Activated naive CD4-positive, alpha-beta T cell treated with anti-CD3 and anti-CD28 coated beads, Interleukin-2, amount 50 U/mL, for 72 hours (primary cell): ENCODE data around the gene FILIP1. TPM values are rescaled to one million over a fixed set of nuclear protein-coding genes. Genes with fewer than 3 reads are reported as not detected.
A peak's percentile ranks its signal among the peaks of the same experiment; 100 is the strongest.

Experiments
- ATAC-seq, 2 donors: fragments of 150-1000 bp; cut with Tn5 transposase; 2 replicates each; pipeline ENCODE4 v1.10.0; 2021; ENCODE audit warnings: mild to moderate bottlenecking in 2 of 2, moderate library complexity in 2 of 2
- DNase-seq, 2 donors: peaks; one replicate each; pipeline ENCODE4 v3.0.0; 2021 to 2022; ENCODE audit warnings: low spot score in 2 of 2
- H3K27ac Mint-ChIP-seq, 2 donors: one replicate each; pipeline ENCODE4 v1.8.0; 2022; ENCODE audit warnings: mild to moderate bottlenecking in 2 of 2, mixed read lengths in 2 of 2
- H3K36me3 Mint-ChIP-seq, 2 donors: one replicate each; pipeline ENCODE4 v1.8.0; 2022; ENCODE audit warnings: mixed read lengths in 2 of 2
- H3K9me3 Mint-ChIP-seq, 2 donors: one replicate each; pipeline ENCODE4 v1.8.0; 2022; ENCODE audit warnings: mixed read lengths in 2 of 2
- total RNA-seq, 2 donors: library from RNA; stranded (reverse); gene quantifications; one replicate each; pipeline ENCODE4 v1.2.3, GENCODE V29; 2022

The FILIP1 gene
- total RNA-seq, result not detected

GRCh38 chr6:75493400-75494064, at the start of gene FILIP1:
TSS of gene FILIP1 (minus strand) at chr6:75493800. CDS start at chr6:75414972, 78,828 bp downstream.
- ATAC-seq, result no peak

GRCh38 chr6:75543311-75543710, 49.7 kb upstream of the FILIP1 start:
- ATAC-seq (no peak), DNase-seq (no peak)
- H3K9me3 Mint-ChIP-seq, result no peaks in the 10 kb centered on the region
- no peak overlapping the region for H3K27ac Mint-ChIP-seq
- no peaks in the 10 kb centered on the region for H3K36me3 Mint-ChIP-seq

More at GRCh38 chr6:75493400-75494064, at the start of gene FILIP1:
- Mint-ChIP-seq H3K36me3 (no peaks in the 10 kb centered on the region), H3K27ac (no peak within 1 kb of the TSS), H3K9me3 (no peaks in the 10 kb centered on the region)
- DNase-seq, result no peak

- DNase-seq, result no peak
- no peaks in the 10 kb centered on the region for H3K9me3 Mint-ChIP-seq
- H3K36me3 Mint-ChIP-seq, result no peaks in the 10 kb centered on the region
- no peak for ATAC-seq
- no peak overlapping the region for H3K27ac Mint-ChIP-seq
Observed at GRCh38 chr6:75539136-75539535, 45.5 kb upstream of the FILIP1 start.

DNA sequence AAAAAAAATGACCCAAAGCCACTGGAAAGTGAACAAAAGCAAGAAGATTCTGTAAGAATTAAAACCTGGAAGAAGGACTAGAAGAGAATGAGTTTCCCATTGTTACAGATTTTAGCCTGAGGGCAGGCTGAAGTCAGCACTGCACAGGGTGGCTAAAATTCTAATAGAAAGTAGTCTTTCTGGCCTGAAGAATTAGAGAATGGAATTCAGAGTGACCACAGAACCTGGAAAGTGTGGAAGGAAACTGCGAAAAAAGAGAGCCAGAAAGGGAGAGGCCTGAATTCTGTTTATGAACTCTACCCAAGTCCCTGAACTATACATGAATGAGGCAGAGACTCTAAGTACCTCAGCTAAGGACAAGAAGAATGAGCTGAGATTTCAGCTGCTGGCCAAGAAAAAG, 38.9 kb upstream of the FILIP1 start:
- H3K36me3 Mint-ChIP-seq, result no peaks in the 10 kb centered on the region
- H3K27ac Mint-ChIP-seq, result no peak overlapping the region
- no peaks in the 10 kb centered on the region for H3K9me3 Mint-ChIP-seq
- ATAC-seq, result no peak
- no peak for DNase-seq

DNA sequence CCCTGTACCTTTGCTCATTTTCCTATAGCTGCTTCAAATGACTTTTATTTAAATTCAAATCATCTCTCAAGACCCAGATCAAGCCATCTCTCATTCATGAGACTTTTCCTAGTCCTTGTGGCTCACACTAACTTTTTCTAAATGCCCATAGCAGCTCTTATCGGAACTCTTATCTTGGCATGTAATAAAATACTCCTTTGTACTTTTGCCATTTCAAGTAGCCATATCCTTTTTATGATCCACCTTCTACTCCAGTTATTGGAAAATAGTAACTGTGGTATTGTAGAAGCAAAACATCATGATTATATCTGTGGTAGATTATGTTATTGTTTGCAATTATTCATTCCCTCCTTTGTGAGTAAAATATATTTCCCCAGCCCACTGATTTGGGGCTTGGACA, 37.6 kb upstream of the FILIP1 start:
- DNase-seq (no peak), ATAC-seq (no peak)
- Mint-ChIP-seq H3K27ac (no peak overlapping the region), H3K9me3 (no peaks in the 10 kb centered on the region), H3K36me3 (no peaks in the 10 kb centered on the region)

DNA sequence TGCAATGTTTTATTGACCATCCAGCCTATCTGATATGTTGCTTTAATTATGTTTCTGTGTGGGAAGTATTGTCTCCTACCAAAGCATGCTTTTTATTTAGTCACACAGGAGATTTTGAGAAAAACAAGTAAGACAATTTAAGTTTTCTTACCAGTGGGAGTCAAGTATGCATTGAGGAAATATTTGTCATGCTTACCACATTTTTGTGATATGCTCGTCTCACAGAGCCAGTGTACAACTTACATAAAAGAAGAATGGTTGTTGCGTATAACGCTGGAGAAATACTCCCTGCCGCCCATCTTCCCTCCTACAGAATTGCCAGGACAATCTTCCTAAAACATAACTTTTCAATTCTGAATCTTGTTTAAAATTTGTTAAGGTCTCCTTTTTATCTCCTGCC, 37.1 kb upstream of the FILIP1 start:
- no peak for ATAC-seq

DNA sequence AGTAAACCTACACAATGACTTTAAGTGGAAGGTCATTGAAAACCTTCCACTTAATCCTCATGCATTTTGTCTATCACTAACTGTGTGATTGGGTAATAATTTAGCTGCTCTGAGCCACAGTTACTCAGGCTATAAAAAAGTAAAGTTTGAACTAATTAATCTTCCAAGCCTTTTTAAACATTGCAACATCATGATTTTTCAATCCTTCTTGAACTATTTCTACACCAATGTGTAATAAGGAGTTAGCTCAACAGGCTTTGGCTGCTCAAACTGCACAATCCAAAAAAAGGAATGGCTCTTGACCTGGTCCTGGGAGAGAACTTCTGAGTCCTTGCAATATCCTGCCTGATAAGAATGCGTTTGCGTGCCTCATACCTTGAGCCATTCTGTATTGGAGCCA, 34.8 kb upstream of the FILIP1 start:
- no peak for DNase-seq
- no peak for ATAC-seq
- Mint-ChIP-seq H3K9me3 (no peaks in the 10 kb centered on the region), H3K36me3 (no peaks in the 10 kb centered on the region), H3K27ac (no peak overlapping the region)

More for the DNA sequence above, 37.1 kb upstream of the FILIP1 start:
- Mint-ChIP-seq H3K9me3 (no peaks in the 10 kb centered on the region), H3K36me3 (no peaks in the 10 kb centered on the region), H3K27ac (no peak overlapping the region)
- DNase-seq, result no peak

DNA sequence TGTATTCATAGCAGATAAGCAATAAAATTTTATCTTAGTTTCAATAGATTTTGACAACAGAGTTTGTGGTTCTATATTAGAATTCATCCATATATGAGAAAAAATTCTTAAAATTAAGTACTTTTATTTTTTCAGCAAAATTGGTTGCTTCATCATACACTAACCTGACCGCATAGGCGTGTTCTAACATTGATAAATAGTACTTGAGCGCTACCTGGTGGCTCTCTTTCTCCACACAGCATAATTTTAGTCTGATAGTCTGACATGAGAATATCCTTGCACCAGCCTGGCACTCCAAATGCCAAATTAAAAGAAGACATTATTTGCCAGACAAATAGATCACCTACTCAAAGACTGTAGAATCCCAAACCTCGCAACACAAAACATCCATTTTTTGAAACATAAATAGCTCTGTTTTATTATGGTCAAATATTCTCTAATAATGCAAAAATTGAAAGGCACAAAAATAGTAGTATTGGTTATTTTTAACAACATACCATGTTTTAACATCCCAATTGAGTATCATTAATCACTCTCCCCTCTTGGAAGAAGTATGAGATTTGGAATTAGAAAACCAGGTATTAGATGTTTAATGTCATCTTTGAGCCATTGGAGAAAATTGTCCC, 33.0 kb upstream of the FILIP1 start:
- ATAC-seq (peak; percentile 71 to 84), DNase-seq (peak in 1 of 2 donors; percentile 45)
- no peak overlapping the region for H3K27ac Mint-ChIP-seq
- no peaks in the 10 kb centered on the region for H3K9me3 Mint-ChIP-seq
- H3K36me3 Mint-ChIP-seq, result no peaks in the 10 kb centered on the region

DNA sequence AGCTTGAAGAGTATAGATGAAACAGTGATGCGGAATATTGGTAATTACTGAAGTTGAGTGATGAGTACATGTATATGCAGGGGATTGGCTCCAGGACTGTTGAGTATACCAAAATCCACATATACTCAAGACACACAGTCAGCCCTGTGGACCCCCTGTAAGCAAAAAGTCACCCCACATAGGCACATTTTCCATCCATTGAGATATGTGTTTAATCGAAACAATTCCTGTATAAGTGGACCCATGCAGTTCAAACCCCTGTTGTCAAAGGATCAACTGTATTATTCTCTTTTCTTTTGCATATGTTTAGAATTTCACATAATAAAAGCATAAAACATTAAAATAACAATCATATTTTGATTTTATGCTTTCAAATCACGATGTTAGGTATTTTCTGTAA, 32.1 kb upstream of the FILIP1 start:
- Mint-ChIP-seq H3K36me3 (no peaks in the 10 kb centered on the region), H3K9me3 (no peaks in the 10 kb centered on the region), H3K27ac (no peak overlapping the region)
- no peak for ATAC-seq
- DNase-seq, result no peak

- Mint-ChIP-seq H3K36me3 (no peaks in the 10 kb centered on the region), H3K27ac (no peak overlapping the region), H3K9me3 (no peaks in the 10 kb centered on the region)
- DNase-seq (no peak), ATAC-seq (no peak)
Observed at GRCh38 chr6:75524322-75524972, 30.8 kb upstream of the FILIP1 start.

- no peaks in the 10 kb centered on the region for H3K9me3 Mint-ChIP-seq
- H3K27ac Mint-ChIP-seq, result no peak overlapping the region
- no peaks in the 10 kb centered on the region for H3K36me3 Mint-ChIP-seq
- no peak for DNase-seq
- ATAC-seq, result no peak
Observed at GRCh38 chr6:75516757-75517156, 23.2 kb upstream of the FILIP1 start.

DNA sequence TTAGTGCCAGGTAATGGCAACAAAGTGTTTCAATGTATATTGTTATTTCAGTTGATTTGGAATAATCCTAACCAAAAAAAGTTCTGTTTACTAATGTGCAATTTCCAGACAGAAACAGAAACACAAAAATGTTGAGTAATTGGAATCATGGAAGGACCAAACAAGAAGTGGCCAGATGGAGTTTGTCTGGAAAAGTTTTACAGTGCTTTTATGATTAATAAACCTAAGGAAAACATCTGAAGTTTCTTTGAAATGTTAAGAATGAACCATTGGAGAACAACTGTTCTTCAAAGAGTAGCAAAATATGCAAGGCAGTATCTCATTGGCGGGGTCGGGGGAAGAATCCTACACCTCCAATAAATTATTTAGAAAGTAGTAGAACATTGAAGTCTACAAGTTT, 19.0 kb upstream of the FILIP1 start:
- ATAC-seq (no peak), DNase-seq (no peak)
- Mint-ChIP-seq H3K36me3 (no peaks in the 10 kb centered on the region), H3K27ac (no peak overlapping the region), H3K9me3 (no peaks in the 10 kb centered on the region)

- no peaks in the 10 kb centered on the region for H3K36me3 Mint-ChIP-seq
- ATAC-seq (no peak), DNase-seq (no peak)
- no peak overlapping the region for H3K27ac Mint-ChIP-seq
- H3K9me3 Mint-ChIP-seq, result no peaks in the 10 kb centered on the region
Observed at GRCh38 chr6:75505424-75505823, 11.8 kb upstream of the FILIP1 start.

- Mint-ChIP-seq H3K9me3 (no peaks in the 10 kb centered on the region), H3K27ac (no peak overlapping the region), H3K36me3 (no peaks in the 10 kb centered on the region)
- ATAC-seq (no peak), DNase-seq (no peak)
Observed at GRCh38 chr6:75504465-75505222, 11.0 kb upstream of the FILIP1 start.

DNA sequence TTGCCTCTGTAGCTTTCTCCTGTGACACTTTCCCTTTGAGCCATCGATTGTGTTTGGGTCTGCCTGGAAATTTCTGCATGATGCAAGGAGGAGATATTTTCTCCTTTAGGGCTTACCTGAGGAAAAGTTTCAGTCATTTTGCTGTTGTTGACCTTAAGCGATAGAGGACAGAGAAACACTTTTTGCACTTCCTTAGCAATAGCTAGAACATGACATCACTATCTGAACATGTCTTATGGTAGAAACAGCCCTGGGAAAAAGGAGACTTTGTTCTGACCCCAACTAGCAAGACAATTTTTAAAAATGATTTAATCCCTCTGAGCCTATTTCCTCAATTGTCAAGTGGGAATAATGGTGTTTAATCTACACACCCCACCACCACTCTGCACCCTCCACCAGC, 9.7 kb upstream of the FILIP1 start:
- DNase-seq (no peak), ATAC-seq (no peak)
- no peak overlapping the region for H3K27ac Mint-ChIP-seq
- H3K36me3 Mint-ChIP-seq, result no peaks in the 10 kb centered on the region
- H3K9me3 Mint-ChIP-seq, result no peaks in the 10 kb centered on the region

GRCh38 chr6:75502884-75503283, 9.3 kb upstream of the FILIP1 start:
- no peaks in the 10 kb centered on the region for H3K9me3 Mint-ChIP-seq
- ATAC-seq (no peak), DNase-seq (no peak)
- H3K36me3 Mint-ChIP-seq, result no peaks in the 10 kb centered on the region
- H3K27ac Mint-ChIP-seq, result no peak overlapping the region

- no peak overlapping the region for H3K27ac Mint-ChIP-seq
- DNase-seq (no peak), ATAC-seq (no peak)
- H3K36me3 Mint-ChIP-seq, result no peaks in the 10 kb centered on the region
- no peaks in the 10 kb centered on the region for H3K9me3 Mint-ChIP-seq
Observed at GRCh38 chr6:75501756-75502155, 8.2 kb upstream of the FILIP1 start.
